Fibroblast of lung (primary cell): Measurements from ENCODE around the gene LRRC10. TPM values are rescaled to one million over a fixed set of nuclear protein-coding genes. Genes with fewer than 3 reads are reported as not detected.

Experiments
- DNase-seq, 2 donors: peaks; one replicate each; pipeline versions ENCODE4 v3.0.0 to v3.0.0-alpha.2; 2010; ENCODE audit warnings: low read depth in 2 of 2
- H2AFZ ChIP-seq: 2 replicates; pipeline ENCODE4 v1.5.1; 2012; ENCODE audit warnings: low read length, control low read depth, inconsistent platforms
- H3K27ac ChIP-seq: 2 replicates; pipeline ENCODE4 v1.5.1; 2011; ENCODE audit warnings: low read length, control low read depth; ENCODE audit not compliant: insufficient read depth
- H3K27me3 ChIP-seq: 2 replicates; pipeline ENCODE4 v1.5.1; 2011; ENCODE audit warnings: mild to moderate bottlenecking, low read length; ENCODE audit not compliant: control insufficient read depth, insufficient read depth
- H3K36me3 ChIP-seq: 2 replicates; pipeline ENCODE4 v1.5.1; 2011; ENCODE audit warnings: low read length; ENCODE audit not compliant: control insufficient read depth, insufficient read depth
- H3K4me1 ChIP-seq: 2 replicates; pipeline ENCODE4 v1.5.1; 2011; ENCODE audit warnings: low read length; ENCODE audit not compliant: control insufficient read depth, insufficient read depth; ENCODE audit errors: extremely low read depth
- H3K4me2 ChIP-seq: 2 replicates; pipeline ENCODE4 v1.5.1; 2011; ENCODE audit warnings: low read length, control low read depth; ENCODE audit not compliant: insufficient read depth; ENCODE audit errors: extremely low read depth
- H3K4me3 ChIP-seq, 4 experiments: fragments of 200-600 bp in 1 of 4; sonication (generic) in 1 of 4; replicated peaks in 1 of 4; 2 replicates each; pipeline ENCODE4 v1.5.1; 2011 to 2016; ENCODE audit warnings: low read length in 4 of 4, low read depth in 3 of 4, mild to moderate bottlenecking in 3 of 4, control low read depth in 2 of 4, inconsistent platforms in 1 of 4, mixed read lengths in 1 of 4; ENCODE audit not compliant: insufficient read depth in 1 of 4; ENCODE audit errors: control extremely low read depth in 1 of 4
- H3K79me2 ChIP-seq: 2 replicates; pipeline ENCODE4 v1.5.1; 2012; ENCODE audit warnings: mild to moderate bottlenecking, low read length, inconsistent platforms; ENCODE audit not compliant: control insufficient read depth, insufficient read depth
- H3K9ac ChIP-seq: 2 replicates; pipeline ENCODE4 v1.5.1; 2011; ENCODE audit warnings: mild to moderate bottlenecking, low read length, control low read depth; ENCODE audit not compliant: insufficient read depth
- H3K9me3 ChIP-seq: 2 replicates; pipeline ENCODE4 v1.5.1; 2012; ENCODE audit warnings: low read depth, low read length; ENCODE audit not compliant: control insufficient read depth, insufficient read depth
- H4K20me1 ChIP-seq: 2 replicates; pipeline ENCODE4 v1.5.1; 2011; ENCODE audit warnings: low read length; ENCODE audit not compliant: control insufficient read depth, insufficient read depth; ENCODE audit errors: extremely low read depth
- CTCF ChIP-seq, 2 donors: IDR thresholded peaks in 1 of 2; conservative IDR thresholded peaks in 1 of 2; 1 replicate in 1 of 2; 2 replicates in 1 of 2; pipeline ENCODE4 v1.5.1; 2011 to 2012; ENCODE audit warnings: low read length in 2 of 2, control low read depth in 1 of 2, inconsistent platforms in 1 of 2, low read depth in 1 of 2, mild to moderate bottlenecking in 1 of 2
- EZH2 ChIP-seq: IDR thresholded peaks from 2 replicates; pipeline ENCODE4 v1.5.1; 2012; ENCODE audit warnings: low read length, control low read depth, mild to moderate bottlenecking; ENCODE audit errors: missing control alignments
- polyA plus RNA-seq, 2 donors: library from polyadenylated mRNA; depleted of rRNA in 1 of 2; stranded (reverse) in 1 of 2; unstranded in 1 of 2; fragments of >200 nt; gene quantifications; 2 replicates each; pipeline ENCODE4 v1.2.1, GENCODE V29; 2011 to 2012; ENCODE audit warnings: missing spikeins in 1 of 2
- total RNA-seq: library from RNA; depleted of rRNA; stranded (reverse); fragments of >200 nt; gene quantifications from 2 replicates; pipeline ENCODE4 v1.2.1, GENCODE V29; 2014

LRRC10 gene
- total and polyA plus RNA-seq, 2 donors (not counting 1 experiment from before 2014, with no cell fraction given), result not detected

GRCh38 chr12:69588527-69588926, 22.2 kb downstream of the LRRC10 start:
- H3K4me3 ChIP-seq, result no peak overlapping the region
- no peak for DNase-seq
- peaks cover 13% of the 10 kb centered on the region for H3K79me2 ChIP-seq

GRCh38 chr12:69585189-69586062, 25.3 kb downstream of the LRRC10 start, which contains the start of gene CCT2:
Gene CCT2, plus strand, starts transcription at chr12:69585459. Its CDS starts 63 bp downstream, at chr12:69585522.
- peaks cover 13% of the 10 kb centered on the region for H3K79me2 ChIP-seq
- no peaks in the 10 kb centered on the region for H3K9me3 ChIP-seq
- TF ChIP-seq CTCF (conservative IDR thresholded peaks at IDR 0.05 in 1 of 2, IDR thresholded peaks at IDR 0.05 in 1 of 2; ENCODE audit: low read depth in 1 of 2, low read length in 2 of 2) (peak; percentile 39 to 42), EZH2 (no peak)
- peak within 1 kb of the TSS; percentile 100 for H3K27ac ChIP-seq
- peak within 1 kb of the TSS; percentile 95 to 100 (median 98) for H3K4me3 ChIP-seq
- H3K4me1 ChIP-seq, result no peaks in the 10 kb centered on the region
- H3K4me2 ChIP-seq, result peak within 1 kb of the TSS; percentile 89
- H3K36me3 ChIP-seq, result peaks cover 10% of the 10 kb centered on the region
- no peaks in the 10 kb centered on the region for H4K20me1 ChIP-seq
- DNase-seq, result peak; percentile 92 to 94
- H2AFZ ChIP-seq, result peak within 1 kb of the TSS; percentile 99
- H3K9ac ChIP-seq, result peak within 1 kb of the TSS; percentile 99
- H3K27me3 ChIP-seq, result no peaks in the 10 kb centered on the region

More at GRCh38 chr12:69588527-69588926, 22.2 kb downstream of the LRRC10 start:
- Histone ChIP-seq H3K9ac (no peak overlapping the region), H3K9me3 (no peaks in the 10 kb centered on the region), H3K36me3 (peaks cover 20% of the 10 kb centered on the region), H3K4me1 (no peaks in the 10 kb centered on the region), H2AFZ (no peak overlapping the region), H4K20me1 (no peaks in the 10 kb centered on the region), H3K27ac (no peak overlapping the region), H3K27me3 (no peaks in the 10 kb centered on the region), H3K4me2 (no peak overlapping the region)
- TF ChIP-seq CTCF (conservative IDR thresholded peaks at IDR 0.05 in 1 of 2, IDR thresholded peaks at IDR 0.05 in 1 of 2; ENCODE audit: low read depth in 1 of 2, low read length in 2 of 2), result no peak
- no peak for TF ChIP-seq EZH2

GRCh38 chr12:69583203-69583602, 27.5 kb downstream of the LRRC10 start:
- H3K9me3 ChIP-seq, result no peaks in the 10 kb centered on the region
- H3K79me2 ChIP-seq, result peaks cover 13% of the 10 kb centered on the region
- TF ChIP-seq CTCF (conservative IDR thresholded peaks at IDR 0.05 in 1 of 2, IDR thresholded peaks at IDR 0.05 in 1 of 2; ENCODE audit: low read depth in 1 of 2, low read length in 2 of 2) (peak in 1 of 2 donors; percentile 7), EZH2 (no peak)
- no peak overlapping the region for H3K4me3 ChIP-seq
- H4K20me1 ChIP-seq, result no peaks in the 10 kb centered on the region
- H3K27ac ChIP-seq, result no peak overlapping the region
- H3K4me2 ChIP-seq, result no peak overlapping the region
- H3K4me1 ChIP-seq, result no peaks in the 10 kb centered on the region
- H2AFZ ChIP-seq, result no peak overlapping the region
- peaks cover 2% of the 10 kb centered on the region for H3K36me3 ChIP-seq
- no peaks in the 10 kb centered on the region for H3K27me3 ChIP-seq
- DNase-seq, result no peak
- no peak overlapping the region for H3K9ac ChIP-seq
